RWPE2 (cell line): ENCODE measurements around the gene ABCE1.

Source experiments
- ATAC-seq: fragments of 200-7000 bp; cut with Tn5 transposase; 3 replicates; pipeline ENCODE4 v1.9.1; 2021; ENCODE audit warnings: low read depth
- DNase-seq: peaks from one replicate; pipeline ENCODE4 v3.0.0-alpha.2; 2020; ENCODE audit warnings: low spot score
- H3K27ac ChIP-seq: fragments of 450-650 bp; 2 replicates; pipeline ENCODE4 v1.5.1; 2017; ENCODE audit warnings: mild to moderate bottlenecking; ENCODE audit not compliant: poor library complexity, severe bottlenecking
- H3K27me3 ChIP-seq: fragments of 250-450 bp; sonication (Bioruptor Pico); 2 replicates; pipeline ENCODE4 v1.5.1; 2021; ENCODE audit warnings: mild to moderate bottlenecking, moderate library complexity; ENCODE audit not compliant: insufficient read depth, poor library complexity, severe bottlenecking
- H3K36me3 ChIP-seq: fragments of 250-450 bp; sonication (Bioruptor Pico); 2 replicates; pipeline ENCODE4 v1.5.1; 2020; ENCODE audit warnings: low read depth, mild to moderate bottlenecking, moderate library complexity
- H3K4me1 ChIP-seq: fragments of 250-450 bp; sonication (Bioruptor Pico); 2 replicates; pipeline ENCODE4 v1.5.1; 2021; ENCODE audit warnings: mild to moderate bottlenecking, moderate library complexity; ENCODE audit not compliant: insufficient read depth, poor library complexity, severe bottlenecking
- H3K4me3 ChIP-seq: fragments of 250-450 bp; sonication (Bioruptor Pico); 2 replicates; pipeline ENCODE4 v1.5.1; 2021; ENCODE audit warnings: mild to moderate bottlenecking, moderate library complexity; ENCODE audit not compliant: severe bottlenecking
- H3K9me3 ChIP-seq: fragments of 250-450 bp; sonication (Bioruptor Pico); 2 replicates; pipeline ENCODE4 v1.5.1; 2021; ENCODE audit warnings: mild to moderate bottlenecking, moderate library complexity; ENCODE audit not compliant: severe bottlenecking
- CTCF ChIP-seq: fragments of 450-650 bp; IDR thresholded peaks from one replicate; pipeline ENCODE4 v1.5.1; 2017; ENCODE audit warnings: mild to moderate bottlenecking, moderate library complexity; ENCODE audit not compliant: poor library complexity, severe bottlenecking

The ABCE1 gene

DNA sequence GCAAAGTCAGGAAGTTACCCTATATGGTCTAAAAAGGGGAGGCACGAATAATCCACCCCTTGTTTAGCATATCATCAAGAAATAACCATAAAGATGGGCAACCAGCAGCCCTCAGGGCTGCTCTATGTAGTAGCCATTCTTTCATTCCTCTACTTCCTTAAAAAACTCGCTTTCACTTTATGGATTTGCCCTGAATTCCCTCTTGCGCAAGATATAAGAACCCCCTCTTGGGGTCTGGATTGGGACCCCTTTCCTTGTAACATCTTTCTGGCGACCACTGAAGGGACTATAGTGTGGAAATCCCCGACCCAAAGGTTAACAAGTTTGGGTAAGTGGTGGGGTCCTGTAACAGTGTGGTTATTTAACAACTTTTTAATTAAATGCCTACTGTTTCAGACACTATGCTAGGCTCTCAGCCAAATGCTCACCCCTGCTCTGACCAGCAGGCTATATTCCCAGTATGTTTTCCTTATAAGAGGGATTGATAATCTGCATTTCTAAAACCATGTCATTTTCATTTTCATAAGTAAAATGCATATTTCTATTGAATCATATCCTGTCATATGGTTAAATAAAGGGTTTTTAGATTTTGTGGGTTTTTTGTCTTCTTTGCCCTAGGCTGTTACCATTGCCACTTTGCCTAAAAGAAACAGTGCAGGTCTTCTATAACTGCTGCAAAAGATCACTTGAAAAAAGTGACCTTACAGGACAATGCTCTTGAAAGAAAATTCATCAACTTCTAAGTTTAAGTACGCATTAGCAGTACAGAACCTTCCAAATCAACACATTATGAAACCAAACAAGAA, 41.6 kb upstream of the ABCE1 start:
- ATAC-seq (no peak), DNase-seq (no peak)
- H3K4me3 ChIP-seq: no peak overlapping the region
- H3K27ac ChIP-seq: no peak overlapping the region
- H3K4me1 ChIP-seq: peaks cover 3% of the 10 kb centered on the region
- H3K27me3 ChIP-seq: no peaks in the 10 kb centered on the region
- H3K36me3 ChIP-seq: peaks cover 4% of the 10 kb centered on the region; the same call in 1 of the 2 replicates
- TF ChIP-seq CTCF: no peak
- no peaks in the 10 kb centered on the region for H3K9me3 ChIP-seq

- Histone ChIP-seq H3K9me3 (no peaks in the 10 kb centered on the region), H3K4me3 (no peak overlapping the region), H3K4me1 (peaks cover 3% of the 10 kb centered on the region), H3K27ac (no peak overlapping the region), H3K36me3 (peaks cover under 1% of the 10 kb centered on the region; the same call in 1 of the 2 replicates), H3K27me3 (no peaks in the 10 kb centered on the region)
- ATAC-seq (no peak), DNase-seq (no peak)
- no peak for TF ChIP-seq CTCF
Observed at GRCh38 chr4:145058256-145058655, 39.9 kb upstream of the ABCE1 start.

- H3K4me3 ChIP-seq: no peak overlapping the region
- no peaks in the 10 kb centered on the region for H3K27me3 ChIP-seq
- DNase-seq (no peak), ATAC-seq (peak; percentile 41; the same call in 1 of the 3 replicates)
- H3K36me3 ChIP-seq: peaks cover 8% of the 10 kb centered on the region; the same call in 1 of the 2 replicates
- no peak overlapping the region for H3K27ac ChIP-seq
- H3K4me1 ChIP-seq: peaks cover 3% of the 10 kb centered on the region
- no peaks in the 10 kb centered on the region for H3K9me3 ChIP-seq
- peak; percentile 69 for TF ChIP-seq CTCF
Observed at GRCh38 chr4:145061318-145061920, 36.7 kb upstream of the ABCE1 start.

DNA sequence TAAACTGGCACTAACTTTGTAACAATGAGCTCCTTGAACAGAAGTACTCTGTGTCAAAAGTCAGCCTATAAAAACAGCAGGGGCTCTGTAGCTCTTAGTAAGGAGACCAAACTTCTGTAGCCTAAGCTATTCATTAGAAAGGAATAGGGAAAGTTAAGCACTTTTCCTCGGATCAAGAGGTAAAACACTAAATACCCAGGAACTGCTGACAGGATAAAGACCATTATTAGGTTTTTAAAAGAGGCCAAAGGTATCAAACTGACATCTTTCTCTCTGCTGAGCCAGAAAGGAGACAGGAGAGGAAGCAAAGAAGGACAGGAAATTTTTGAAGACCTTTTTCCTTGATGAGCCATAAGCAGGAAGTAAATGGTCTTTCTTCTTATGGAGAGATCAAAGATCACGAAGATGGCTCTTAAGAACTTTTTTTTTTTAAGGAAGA, 32.0 kb upstream of the ABCE1 start:
- no peak overlapping the region for H3K27ac ChIP-seq
- H3K4me1 ChIP-seq: peaks cover 4% of the 10 kb centered on the region
- no peak for TF ChIP-seq CTCF
- DNase-seq (no peak), ATAC-seq (no peak)
- no peaks in the 10 kb centered on the region for H3K9me3 ChIP-seq
- no peak overlapping the region for H3K4me3 ChIP-seq
- peaks cover 8% of the 10 kb centered on the region; the same call in 1 of the 2 replicates for H3K36me3 ChIP-seq
- no peaks in the 10 kb centered on the region for H3K27me3 ChIP-seq
